Fibroblast of mammary gland (primary cell): ENCODE results near the gene RAB29.
"Not testable (repeated sequence)": the region's sequence is repeated elsewhere in the genome, so short reads cannot be mapped to it uniquely, and the experiment has no call there.

Source experiments
- DNase-seq: peaks from one replicate; pipeline ENCODE4 v3.0.0-alpha.2; 2010; ENCODE audit warnings: low read depth
- H3K4me3 ChIP-seq: 2 replicates; pipeline ENCODE4 v1.5.1; 2011; ENCODE audit warnings: low read depth, mild to moderate bottlenecking, low read length, moderate library complexity; ENCODE audit not compliant: control insufficient read depth
- CTCF ChIP-seq: conservative IDR thresholded peaks from 2 replicates; pipeline ENCODE4 v1.5.1; 2011; ENCODE audit warnings: low read depth, low read length, inconsistent platforms; ENCODE audit not compliant: control insufficient read depth, insufficient read depth

The RAB29 gene

GRCh38 chr1:205733438-205734175 lies 41.7 kb downstream of the RAB29 start:
- H3K4me3 ChIP-seq, result no peak overlapping the region
- TF ChIP-seq CTCF, result no peak
- no peak for DNase-seq

- H3K4me3 ChIP-seq, result no peak overlapping the region
- DNase-seq, result no peak
- TF ChIP-seq CTCF, result no peak
Measured at GRCh38 chr1:205729945-205730610, 45.2 kb downstream of the RAB29 start.

- no peak for TF ChIP-seq CTCF
- no peak for DNase-seq
- no peak overlapping the region for H3K4me3 ChIP-seq
Measured at GRCh38 chr1:205726619-205727125, 48.6 kb downstream of the RAB29 start.

- no peak for TF ChIP-seq CTCF
- no peak for DNase-seq
- no peak overlapping the region for H3K4me3 ChIP-seq
Measured at GRCh38 chr1:205725514-205725913, 49.8 kb downstream of the RAB29 start.

- not testable (repeated sequence) for DNase-seq, H3K4me3 ChIP-seq
Measured at GRCh38 chr1:205720740-205721139, 54.5 kb downstream of the RAB29 start.

- no peak for TF ChIP-seq CTCF
- H3K4me3 ChIP-seq, result no peak overlapping the region
- DNase-seq, result no peak
Measured at GRCh38 chr1:205719762-205720161, 55.5 kb downstream of the RAB29 start.

- H3K4me3 ChIP-seq, result no peak overlapping the region
- no peak for DNase-seq
- TF ChIP-seq CTCF, result no peak
Measured at GRCh38 chr1:205719015-205719414, 56.3 kb downstream of the RAB29 start.
